HG02610 (cell line): Measurements from ENCODE around the gene CACNA1A.
"Not testable (repeated sequence)": the region's sequence is repeated elsewhere in the genome, so short reads cannot be mapped to it uniquely, and the experiment has no call there.

ENCODE experiments used
- ATAC-seq: cut with Tn5 transposase; IDR thresholded peaks from one replicate; pipeline ENCODE4 v1.9.1; 2021; ENCODE audit warnings: mild to moderate bottlenecking, moderate library complexity; ENCODE audit not compliant: unreplicated experiment

Gene CACNA1A

GRCh38 chr19:13172346-13173138 is 333.7 kb downstream of the CACNA1A start:
- no peak for ATAC-seq

GRCh38 chr19:13171146-13171545 is 335.1 kb downstream of the CACNA1A start:
- ATAC-seq, result no peak

GRCh38 chr19:13169769-13170168 is 336.5 kb downstream of the CACNA1A start:
- no peak for ATAC-seq

- ATAC-seq, result not testable (repeated sequence)
These were observed 340.1 kb downstream of the CACNA1A start for GRCh38 chr19:13166151-13166550.

- ATAC-seq, result no peak
These were observed 340.9 kb downstream of the CACNA1A start for GRCh38 chr19:13165162-13165997.

GRCh38 chr19:13164343-13165161 is 341.7 kb downstream of the CACNA1A start:
- ATAC-seq, result no peak

GRCh38 chr19:13163609-13164342 is 342.5 kb downstream of the CACNA1A start:
- ATAC-seq, result no peak

- peak; percentile 50 for ATAC-seq
These were observed 343.3 kb downstream of the CACNA1A start for GRCh38 chr19:13162724-13163608.

- no peak for ATAC-seq
These were observed 345.7 kb downstream of the CACNA1A start for GRCh38 chr19:13160557-13160956.

GRCh38 chr19:13159713-13160112 is 346.6 kb downstream of the CACNA1A start:
- ATAC-seq, result no peak
